ENCODE data around the gene CIB4.
A peak's percentile ranks its signal among the peaks of the same experiment; 100 is the strongest.

GRCh38 chr2:26609839-26610277 lies 31.3 kb downstream of the CIB4 start:
- TF ChIP-seq GATA2 (IDR thresholded peaks at IDR 0.05; ENCODE audit: low read depth, low read length) (peak; percentile 83), GATA3 (IDR thresholded peaks at IDR 0.05; ENCODE audit: low read depth, low read length) (no peak; the same call in 1 of the 2 replicates)
